ENCODE results near the gene POLR1G.
"Not testable (repeated sequence)": the region's sequence is repeated elsewhere in the genome, so short reads cannot be mapped to it uniquely, and the experiment has no call there.

POLR1G gene

DNA sequence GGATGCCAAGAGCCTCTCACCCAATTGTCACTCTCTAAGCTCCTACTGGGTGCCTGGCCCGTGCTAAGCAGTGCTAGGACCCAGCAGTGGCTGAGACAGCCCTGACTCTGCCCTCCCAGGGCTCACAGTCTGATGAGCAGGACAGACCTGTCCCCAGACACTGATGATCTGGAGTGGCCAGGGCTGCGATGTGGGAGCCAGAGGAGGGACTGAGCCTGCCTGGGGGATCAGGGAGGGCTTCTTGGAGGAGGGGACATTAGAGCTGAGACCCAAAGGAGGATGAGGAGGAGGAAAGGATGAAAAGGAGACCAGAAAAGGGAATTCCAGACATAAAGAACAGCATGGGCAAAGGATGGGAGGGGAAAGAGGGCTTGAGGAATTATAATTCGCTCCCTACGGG lies 10.7 kb downstream of the POLR1G start:
- Histone ChIP-seq H3K27ac (peak overlapping the region in 1 of 21 experiments; percentile 49), H3K4me3 (no peak overlapping the region)

DNA sequence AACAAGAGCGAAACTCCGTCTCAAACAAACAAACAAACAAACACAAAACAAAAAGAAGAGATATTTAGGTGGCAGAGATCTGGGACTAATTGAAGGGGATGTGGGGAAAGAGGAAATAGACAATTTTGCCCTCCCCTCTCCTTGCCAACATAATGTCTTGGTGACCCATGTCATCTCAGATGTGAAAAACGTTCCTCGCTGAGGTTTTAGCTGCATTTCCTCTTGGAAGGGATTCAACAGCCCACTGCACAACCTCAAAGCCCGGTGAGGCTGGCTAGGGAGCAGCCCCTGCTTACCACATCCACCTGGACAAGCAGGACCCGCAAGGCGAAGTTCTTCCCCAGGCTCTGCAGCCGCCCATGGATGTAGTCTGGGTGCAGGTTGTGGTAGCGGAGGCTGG lies 12.4 kb downstream of the POLR1G start:
- Histone ChIP-seq H3K4me3 (no peak overlapping the region), H3K27ac (peak overlapping the region in 6 of 21 experiments; percentile 24 to 77 (median 58))

DNA sequence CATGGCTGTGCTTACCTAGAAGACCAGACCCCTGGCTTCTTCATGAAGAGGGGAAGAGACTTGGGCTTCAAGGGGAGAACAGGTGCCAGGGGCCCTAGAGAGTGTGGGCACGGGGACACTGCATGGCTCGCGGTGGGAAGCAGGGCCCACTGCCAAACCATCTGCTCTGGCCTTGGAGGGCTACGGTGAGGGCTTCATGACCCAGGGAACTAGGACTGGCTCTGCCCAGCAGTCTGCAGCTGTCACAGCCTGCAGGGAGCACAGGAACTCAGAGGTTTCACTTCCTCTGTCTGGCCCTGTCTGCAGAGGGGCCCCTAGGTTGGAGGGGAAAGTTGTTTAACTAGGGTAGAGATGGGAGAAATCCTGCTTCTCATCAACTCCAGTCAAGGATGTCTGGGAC lies 13.0 kb downstream of the POLR1G start:
- Histone ChIP-seq H3K4me3 (no peak overlapping the region), H3K27ac (peak overlapping the region in 10 of 21 experiments; percentile 5 to 77 (median 54))

DNA sequence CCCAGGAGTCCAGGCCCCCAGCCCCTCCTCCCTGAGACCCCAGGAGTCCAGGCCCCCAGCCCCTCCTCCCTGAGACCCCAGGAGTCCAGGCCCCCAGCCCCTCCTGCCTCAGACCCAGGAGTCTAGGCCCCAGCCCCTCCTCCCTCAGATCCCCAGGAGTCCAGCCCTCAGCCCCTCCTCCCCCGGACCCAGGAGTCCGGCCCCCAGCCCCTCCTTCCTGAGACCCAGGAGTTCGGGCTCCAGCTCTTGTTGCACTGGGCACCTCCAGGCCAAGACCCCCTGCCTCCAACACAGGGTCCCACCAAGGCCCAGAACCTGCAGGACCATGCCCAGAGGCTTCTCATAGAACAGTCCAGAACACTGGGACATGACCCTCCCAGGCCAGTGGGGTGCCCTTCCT lies 13.5 kb downstream of the POLR1G start:
- H3K27ac ChIP-seq, result peak overlapping the region in 10 of 21 experiments; percentile 5 to 77 (median 54)
- H3K4me3 ChIP-seq, result no peak overlapping the region

DNA sequence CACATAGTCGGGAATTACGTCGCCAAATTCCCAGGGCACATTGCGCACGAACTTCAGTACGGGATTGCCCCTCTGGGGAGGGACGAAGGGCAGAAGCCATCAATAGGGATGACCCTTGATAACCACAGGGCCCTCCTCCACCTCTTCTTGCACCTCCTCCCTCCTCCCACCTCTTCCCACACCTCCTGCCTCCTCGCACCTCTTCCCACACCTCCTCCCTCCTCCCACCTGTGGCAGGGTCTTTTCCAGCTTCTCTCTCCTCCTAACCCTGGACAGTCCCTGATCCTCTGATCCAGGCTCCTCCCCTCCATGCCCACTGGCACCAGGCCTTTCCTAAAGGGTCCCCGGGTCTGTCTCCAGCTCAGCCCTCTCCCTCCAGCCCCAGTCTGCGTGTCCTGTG lies 13.9 kb downstream of the POLR1G start:
- Histone ChIP-seq H3K27ac (peak overlapping the region in 6 of 21 experiments; percentile 5 to 77 (median 54)), H3K4me3 (no peak overlapping the region)

DNA sequence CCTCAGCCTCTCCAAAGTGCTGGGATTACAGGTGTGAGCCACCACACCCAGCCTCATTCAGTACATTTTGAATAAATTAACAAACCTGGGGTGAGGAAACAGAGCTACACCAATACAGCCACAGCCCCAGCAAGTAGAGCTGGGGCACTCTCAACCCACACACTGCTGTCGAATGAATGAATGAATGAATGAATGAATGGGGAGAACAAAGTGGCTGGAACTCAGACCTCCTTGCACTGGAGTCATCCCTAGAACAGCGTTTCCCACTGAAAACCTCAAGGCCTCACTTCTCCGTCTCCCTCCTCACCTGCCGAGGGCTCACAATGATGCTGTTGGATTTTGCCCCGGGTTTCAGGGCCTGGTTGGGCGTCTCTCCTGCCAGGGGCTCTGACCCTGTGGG lies 14.4 kb downstream of the POLR1G start:
- Histone ChIP-seq H3K27ac (no peak overlapping the region), H3K4me3 (no peak overlapping the region)

DNA sequence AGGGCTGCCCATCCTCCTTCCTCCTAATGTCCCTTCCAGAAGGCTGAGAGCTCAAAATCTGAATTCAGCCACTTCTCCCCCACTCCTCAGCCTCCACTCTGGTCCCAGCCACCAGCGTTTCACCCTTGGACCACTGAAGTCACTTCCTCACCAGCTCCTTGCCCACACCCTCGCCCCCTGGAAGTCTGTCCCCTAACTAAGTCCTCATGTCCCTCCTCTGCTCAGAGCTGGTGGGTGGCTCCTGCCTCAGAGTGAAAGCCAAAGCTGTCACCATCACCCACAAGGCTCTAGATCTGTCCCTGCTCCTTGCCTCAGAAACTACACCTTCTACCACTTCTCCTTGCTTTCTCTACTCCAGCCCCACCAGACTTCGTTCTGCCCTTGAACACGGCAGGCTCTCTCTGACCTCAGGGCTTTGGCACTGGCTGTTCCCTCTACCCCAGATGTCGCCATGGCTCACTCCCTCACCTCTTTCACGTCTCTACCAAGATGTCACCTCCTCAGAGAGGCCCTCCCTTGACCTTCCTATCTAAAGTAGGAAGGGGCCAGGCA lies 15.6 kb downstream of the POLR1G start:
- Histone ChIP-seq H3K27ac (peak overlapping the region in 2 of 21 experiments; percentile 3 to 49), H3K4me3 (no peak overlapping the region)

DNA sequence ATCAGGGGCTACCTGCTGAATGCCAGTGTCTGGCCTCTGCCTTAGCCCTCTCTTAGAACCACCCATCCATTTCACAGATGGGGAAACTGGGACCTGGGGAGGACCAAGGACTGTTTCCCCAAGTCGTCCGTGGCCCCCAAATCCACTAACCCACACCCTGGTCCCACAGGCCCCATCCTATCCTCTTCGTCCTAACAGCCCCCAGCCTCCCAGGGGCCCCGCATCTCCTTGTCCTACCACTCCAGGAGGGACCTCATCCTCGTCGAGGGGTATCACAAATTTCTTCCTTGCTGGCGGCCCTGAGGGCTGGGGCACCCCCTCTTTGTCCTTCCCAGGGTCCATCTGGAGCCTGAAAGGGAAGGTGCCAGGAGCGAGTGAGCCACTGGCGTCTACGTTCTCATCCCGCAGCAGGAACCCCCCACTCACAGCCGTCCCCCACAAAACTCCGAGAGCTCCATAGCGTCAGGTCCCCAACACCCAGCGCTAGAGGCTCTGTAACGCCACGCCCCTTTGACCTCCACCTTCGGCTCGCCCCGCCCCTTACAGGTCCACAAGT lies 16.7 kb downstream of the POLR1G start:
- peak overlapping the region; percentile 46 to 73 (median 57) for H3K4me3 ChIP-seq
- H3K27ac ChIP-seq, result peak overlapping the region in 20 of 21 experiments; percentile 78 to 96 (median 90)

DNA sequence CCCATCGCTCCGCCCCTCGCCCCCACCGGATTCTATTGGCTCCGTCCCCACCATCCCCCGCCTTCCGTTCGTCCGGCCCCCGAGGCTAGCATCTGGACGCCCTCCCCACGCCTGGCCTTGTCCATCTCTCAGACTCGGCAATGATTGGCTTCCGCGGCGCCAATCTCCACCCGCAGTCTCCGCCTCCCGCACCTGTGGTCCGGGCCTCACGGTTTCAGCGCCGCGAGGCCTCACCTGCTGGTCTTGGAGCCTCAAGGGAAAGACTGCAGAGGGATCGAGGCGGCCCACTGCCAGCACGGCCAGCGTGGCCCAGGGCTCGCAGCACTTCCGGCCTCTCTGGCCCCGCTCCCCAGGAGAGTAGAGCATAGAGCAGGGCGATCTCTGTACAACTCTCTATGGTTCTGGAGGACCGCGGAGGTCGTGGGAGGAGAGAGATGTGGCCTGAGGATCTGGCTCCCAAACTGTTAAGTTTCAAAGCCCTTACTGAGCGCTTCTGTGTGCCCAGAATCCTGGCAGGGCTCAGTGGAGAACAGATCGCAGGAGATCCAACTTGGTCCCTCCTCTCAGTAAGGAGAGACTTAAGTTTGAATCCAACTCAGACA lies 17.2 kb downstream of the POLR1G start, which contains the start of gene ERCC1:
Gene ERCC1 (minus strand): TSS at position 329 of the 602 bp plus-strand sequence. CDS start 543 bp downstream, outside the sequence.
- Histone ChIP-seq H3K27ac (peak within 1 kb of the TSS; percentile 65 to 96 (median 90)), H3K4me3 (peak within 1 kb of the TSS; percentile 46 to 73 (median 57))

DNA sequence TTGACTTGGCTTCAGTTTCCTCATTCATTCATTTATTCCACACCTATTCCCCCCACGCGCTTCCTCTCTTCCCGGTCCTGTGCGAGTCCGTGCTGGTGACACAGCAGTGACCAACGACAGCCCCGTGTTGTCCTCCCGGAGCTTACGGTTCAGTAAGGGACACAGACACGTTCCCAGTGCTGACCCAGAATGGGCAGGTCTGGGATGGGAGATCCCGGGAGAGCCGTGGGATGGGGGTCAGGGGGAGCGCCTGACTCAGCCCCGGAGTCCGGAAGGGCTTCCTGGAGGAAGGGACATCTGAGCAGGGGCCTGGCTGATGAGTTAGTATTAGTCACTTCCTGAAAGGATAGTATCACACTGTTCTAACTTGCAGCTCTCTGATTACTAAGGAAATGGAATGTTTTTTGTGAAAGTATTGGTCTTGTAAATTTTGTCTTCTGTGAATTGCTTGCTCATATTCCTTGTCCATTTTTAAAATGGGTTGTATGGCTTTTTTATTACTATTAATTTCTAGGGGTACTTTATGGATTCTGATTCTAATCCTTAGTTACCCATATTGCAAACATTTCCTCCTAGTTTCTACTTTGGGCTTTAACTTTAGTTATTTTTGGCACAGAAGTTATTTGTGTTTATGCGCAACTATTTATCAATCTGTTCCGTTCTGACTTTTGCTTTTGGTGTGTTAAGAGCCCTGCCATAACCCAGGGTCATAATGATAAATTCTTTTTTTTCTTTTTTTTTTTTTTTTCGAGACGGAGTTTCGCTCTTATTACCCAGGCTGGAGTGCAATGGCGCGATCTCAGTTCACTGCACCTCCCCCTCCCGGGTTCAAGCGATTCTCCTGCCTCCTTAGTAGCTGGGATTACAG lies 18.0 kb downstream of the POLR1G start:
- Histone ChIP-seq H3K27ac (peak overlapping the region; percentile 65 to 96 (median 90)), H3K4me3 (peak overlapping the region; percentile 46 to 73 (median 57))

DNA sequence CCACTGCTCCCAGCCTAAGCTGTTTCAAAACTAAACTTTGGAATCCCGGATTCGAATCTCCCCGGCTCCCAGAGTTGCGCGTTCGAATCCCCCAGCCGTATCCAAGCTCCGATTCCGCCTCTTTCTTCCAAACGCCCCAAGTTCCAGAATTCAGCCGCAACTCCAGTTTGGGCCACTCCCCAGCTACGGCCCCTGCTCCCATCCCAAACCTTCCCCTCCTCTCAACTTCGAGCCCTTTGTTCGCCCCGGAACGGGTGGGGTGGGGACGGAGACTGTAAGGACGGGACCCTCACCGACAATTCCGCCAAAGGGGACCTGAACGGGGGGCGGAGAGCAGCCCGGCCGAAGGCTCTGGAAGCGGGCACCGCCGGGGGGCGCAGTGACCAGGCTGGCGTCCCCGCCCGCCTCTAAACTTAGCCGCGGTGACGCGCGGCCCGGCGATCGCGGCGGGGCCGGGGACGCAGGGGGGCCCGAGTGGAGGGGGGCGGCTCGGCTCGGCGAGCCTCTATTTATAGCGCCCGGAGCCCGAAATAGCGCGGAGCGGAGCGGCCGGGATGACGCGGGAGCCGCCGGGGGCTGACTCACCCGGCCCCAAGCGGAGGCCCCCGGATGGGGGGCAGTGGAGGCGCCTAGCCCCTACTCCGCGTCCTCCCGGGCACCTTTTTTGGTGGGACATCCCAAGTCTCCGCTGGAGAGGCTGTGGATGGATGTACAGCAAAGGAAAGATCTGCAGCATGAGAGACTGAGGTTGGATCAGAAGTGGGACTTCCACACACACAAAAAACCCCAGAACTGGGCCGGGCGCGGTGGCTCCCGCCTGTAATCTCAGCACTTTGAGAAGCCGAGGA lies 22.2 kb downstream of the POLR1G start:
- peak overlapping the region; percentile 23 to 48 (median 34) for H3K4me3 ChIP-seq
- H3K27ac ChIP-seq, result peak overlapping the region in 19 of 21 experiments; percentile 15 to 84 (median 60)

DNA sequence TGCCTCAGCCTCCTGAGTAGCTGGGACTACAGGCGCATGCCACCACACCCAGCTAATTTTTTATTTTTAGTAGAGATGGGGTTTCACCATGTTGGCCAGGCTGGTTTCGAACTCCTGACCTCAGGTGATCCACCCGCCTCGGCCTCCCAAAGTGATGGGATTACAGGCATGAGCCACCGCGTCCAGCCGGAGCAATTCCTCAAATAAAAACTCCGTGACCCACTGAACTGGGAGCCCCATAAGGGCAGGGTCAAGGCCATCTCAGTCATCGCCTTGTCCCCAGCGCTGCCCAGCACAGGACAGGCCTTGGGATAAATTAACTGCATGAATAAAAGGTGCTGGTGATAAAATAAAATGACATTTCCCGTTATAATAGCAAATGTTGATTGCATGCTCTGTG lies 23.5 kb downstream of the POLR1G start:
- not testable (repeated sequence) for H3K27ac ChIP-seq, H3K4me3 ChIP-seq

DNA sequence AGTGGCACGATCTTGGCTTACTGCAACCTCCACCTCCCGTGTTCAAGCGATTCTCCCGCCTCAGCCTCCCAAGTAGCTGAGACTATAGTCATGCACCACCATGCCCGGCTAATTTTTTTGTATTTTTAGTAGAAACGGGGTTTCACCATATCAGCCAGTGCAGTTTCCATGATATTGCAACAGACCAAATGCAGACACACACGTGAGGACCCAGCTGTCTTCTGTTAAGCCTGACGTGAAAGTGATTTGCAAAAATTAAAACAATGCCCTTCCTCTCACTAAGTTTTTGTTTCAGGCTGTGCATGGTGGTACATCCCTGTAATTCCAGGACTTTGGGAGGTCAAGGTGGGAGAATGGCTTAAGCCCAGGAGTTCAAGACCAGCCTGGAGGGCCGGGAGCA lies 24.6 kb downstream of the POLR1G start:
- not testable (repeated sequence) for H3K27ac ChIP-seq, H3K4me3 ChIP-seq

DNA sequence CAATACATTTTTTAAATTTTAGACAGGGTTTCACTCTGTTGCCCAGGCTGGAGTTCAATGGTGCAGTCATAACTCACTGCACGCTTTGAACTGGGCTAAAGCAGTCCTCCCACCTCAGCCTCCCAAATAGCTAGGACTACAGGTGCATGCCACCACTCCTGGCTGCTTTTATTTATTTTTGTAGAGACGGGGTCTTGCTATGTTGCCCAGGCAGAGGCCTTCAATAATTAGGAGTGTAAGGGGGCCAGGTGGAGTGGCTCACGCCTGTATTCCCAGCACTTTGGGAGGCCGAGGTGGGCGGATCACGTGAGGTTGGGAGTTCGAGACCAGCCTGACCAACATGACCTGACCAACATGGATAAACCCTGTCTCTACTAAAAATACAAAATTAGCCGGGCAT lies 26.1 kb downstream of the POLR1G start:
- not testable (repeated sequence) for H3K4me3 ChIP-seq, H3K27ac ChIP-seq

DNA sequence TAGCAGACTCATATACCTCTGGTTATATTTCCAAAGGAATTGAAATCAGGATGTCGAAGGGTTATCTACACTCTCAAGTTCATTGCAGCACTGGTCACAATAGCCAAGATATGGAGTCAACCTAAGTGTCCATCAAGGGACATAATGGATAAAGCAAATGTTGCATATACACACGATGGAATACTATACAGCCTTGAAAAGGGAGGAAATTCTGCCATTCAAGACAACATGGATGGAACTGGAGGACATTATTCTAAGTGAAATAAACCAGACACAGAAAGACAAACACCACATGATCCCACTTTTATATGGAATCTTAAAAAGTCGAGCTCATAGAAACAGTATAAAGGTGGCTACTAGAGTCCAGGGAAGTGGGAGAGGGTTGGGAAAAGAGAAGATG lies 30.9 kb downstream of the POLR1G start:
- Histone ChIP-seq H3K27ac (no peak overlapping the region), H3K4me3 (no peak overlapping the region)

DNA sequence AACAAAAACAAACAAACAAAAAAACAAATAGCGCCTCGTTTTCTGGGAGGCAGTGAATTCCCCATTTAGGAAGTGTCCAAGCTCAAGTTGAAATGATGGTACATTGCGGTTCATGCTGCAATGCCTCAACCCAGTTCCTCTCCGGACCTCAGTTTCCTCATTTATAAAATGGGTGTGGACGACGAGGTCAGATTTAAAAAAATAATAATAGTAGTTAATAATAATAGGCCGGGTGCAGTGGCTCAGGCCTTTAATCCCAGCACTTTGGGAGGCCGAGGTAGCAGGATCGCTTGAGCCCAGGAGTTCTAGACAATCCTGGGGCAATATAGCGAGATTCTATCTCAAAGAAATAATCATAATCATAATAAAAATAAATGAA lies 32.7 kb downstream of the POLR1G start:
- peak overlapping the region in 19 of 21 experiments; percentile 57 to 94 (median 89) for H3K27ac ChIP-seq
- H3K4me3 ChIP-seq, result peak overlapping the region; percentile 39 to 87 (median 64)

DNA sequence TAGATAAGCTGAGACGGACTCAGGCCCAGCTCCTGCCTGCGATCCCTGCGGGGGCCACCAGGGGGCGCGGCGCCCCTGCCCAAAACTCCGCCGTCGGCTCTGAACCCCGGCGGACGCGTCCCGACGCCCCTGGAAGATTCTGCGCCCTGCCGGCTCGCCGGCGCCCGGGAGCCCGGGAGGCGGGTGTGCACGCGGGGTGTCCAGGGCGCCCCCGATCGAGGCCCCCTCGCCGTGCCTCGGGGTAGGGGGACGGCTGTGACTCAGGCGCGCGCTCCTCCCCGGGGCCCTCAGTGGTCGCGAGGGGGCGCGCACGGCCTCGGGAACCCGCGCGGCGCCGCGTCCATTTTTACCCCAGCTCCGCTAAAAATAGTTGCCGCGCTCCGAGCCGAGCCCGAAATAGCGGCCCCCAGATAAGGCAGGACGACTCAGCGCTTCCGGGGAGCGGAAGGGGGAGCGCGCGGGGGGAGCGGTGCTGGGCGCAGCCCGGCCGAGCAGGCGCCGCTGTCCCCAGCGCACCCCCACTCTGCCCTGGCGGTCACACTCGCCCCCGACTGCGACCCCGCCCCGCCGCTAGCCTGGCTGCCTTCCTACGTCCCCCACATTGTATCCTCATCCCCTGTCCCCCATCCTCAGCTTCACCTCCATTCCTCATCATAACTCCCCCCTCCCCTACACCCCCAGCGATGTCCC lies 33.3 kb downstream of the POLR1G start:
- peak overlapping the region; percentile 39 to 87 (median 64) for H3K4me3 ChIP-seq
- peak overlapping the region in 20 of 21 experiments; percentile 57 to 94 (median 89) for H3K27ac ChIP-seq

DNA sequence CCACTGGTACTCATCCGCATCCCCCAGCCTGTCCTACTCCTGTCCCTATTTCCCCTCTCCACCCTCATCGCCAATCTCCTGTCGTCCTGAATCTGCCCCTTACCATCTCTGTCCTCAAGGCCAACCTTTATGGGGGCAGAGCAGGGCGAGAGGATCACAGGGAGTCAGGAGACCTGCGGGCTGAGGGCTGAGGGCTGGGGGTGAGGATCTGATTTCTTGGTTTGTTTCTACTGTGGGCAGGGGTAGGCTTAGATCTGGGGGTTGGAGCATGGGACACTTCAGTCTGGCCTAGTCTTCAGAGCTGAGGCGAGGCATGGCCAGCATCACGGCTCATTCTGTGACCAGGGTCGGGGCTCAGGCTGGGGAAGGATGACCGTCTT lies 33.8 kb downstream of the POLR1G start:
- Histone ChIP-seq H3K4me3 (peak overlapping the region; percentile 39 to 87 (median 64)), H3K27ac (peak overlapping the region in 19 of 21 experiments; percentile 57 to 94 (median 89))
